SH-SY5Y (cell line): ENCODE measurements around the gene RGS9.
A peak's percentile ranks its signal among the peaks of the same experiment; 100 is the strongest.

Experiments used
- GATA2 ChIP-seq: IDR thresholded peaks from 2 replicates; pipeline ENCODE4 v1.6.1; 2011; ENCODE audit warnings: mild to moderate bottlenecking, low read depth, low read length
- GATA3 ChIP-seq: IDR thresholded peaks from 2 replicates; pipeline ENCODE4 v1.6.1; 2011; ENCODE audit warnings: low read depth, mild to moderate bottlenecking, low read length, moderate library complexity

The RGS9 gene

GRCh38 chr17:65182233-65182632 is 45.1 kb downstream of the RGS9 start:
- no peak for TF ChIP-seq GATA3
- no peak for TF ChIP-seq GATA2

- TF ChIP-seq GATA3 (no peak), GATA2 (no peak)
Observed at GRCh38 chr17:65183736-65184135, 46.6 kb downstream of the RGS9 start.

GRCh38 chr17:65184235-65184959 is 47.2 kb downstream of the RGS9 start:
- peak; percentile 81 for TF ChIP-seq GATA2
- peak; percentile 63; the same call in 1 of the 2 replicates for TF ChIP-seq GATA3

- TF ChIP-seq GATA2 (no peak; the same call in 1 of the 2 replicates), GATA3 (0 out of 2 replicates have a peak, but pooled peaks have one; percentile 57)
Observed at GRCh38 chr17:65185062-65185461, 47.9 kb downstream of the RGS9 start.

GRCh38 chr17:65185668-65186382 is 48.7 kb downstream of the RGS9 start:
- no peak for TF ChIP-seq GATA2
- no peak for TF ChIP-seq GATA3

GRCh38 chr17:65190467-65191097 is 53.4 kb downstream of the RGS9 start:
- TF ChIP-seq GATA2 (no peak), GATA3 (no peak)

- TF ChIP-seq GATA3 = no peak
- TF ChIP-seq GATA2 = no peak
Observed at GRCh38 chr17:65191811-65192740, 54.9 kb downstream of the RGS9 start.

- TF ChIP-seq GATA3 = no peak
- TF ChIP-seq GATA2 = no peak
Observed at GRCh38 chr17:65193305-65193704, 56.1 kb downstream of the RGS9 start.

GRCh38 chr17:65193716-65194293 is 56.6 kb downstream of the RGS9 start:
- TF ChIP-seq GATA2 (no peak), GATA3 (no peak)

GRCh38 chr17:65194670-65195334 is 57.6 kb downstream of the RGS9 start:
- TF ChIP-seq GATA3 = no peak
- TF ChIP-seq GATA2 = no peak

GRCh38 chr17:65195716-65196115 is 58.5 kb downstream of the RGS9 start:
- TF ChIP-seq GATA2 (no peak), GATA3 (no peak)

GRCh38 chr17:65196617-65197016 is 59.4 kb downstream of the RGS9 start:
- TF ChIP-seq GATA2 (no peak), GATA3 (no peak)

GRCh38 chr17:65197201-65197600 is 60.0 kb downstream of the RGS9 start:
- TF ChIP-seq GATA3 (no peak), GATA2 (no peak)
